ENCODE measurements around the gene ALDH3B1.

GRCh38 chr11:68051191-68052136 lies 41.3 kb downstream of the ALDH3B1 start:
- TF ChIP-seq POLR2AphosphoS5 (IDR thresholded peaks at IDR 0.05; ENCODE audit: low read depth, low read length): no peak
- TF ChIP-seq CTCF (IDR thresholded peaks at IDR 0.05): no peak

Measured in Panc1 (cell line).